ENCODE measurements around the gene WDR41. TPM values are rescaled to one million over a fixed set of nuclear protein-coding genes. Genes with fewer than 3 reads are reported as not detected.

The WDR41 gene
- total and polyA plus RNA-seq, 9 of the 15 experiments (the other 6 are each of a cell fraction or from before 2014, with no cell fraction given) = 33.6 to 67.2 (median 55.5) TPM

DNA sequence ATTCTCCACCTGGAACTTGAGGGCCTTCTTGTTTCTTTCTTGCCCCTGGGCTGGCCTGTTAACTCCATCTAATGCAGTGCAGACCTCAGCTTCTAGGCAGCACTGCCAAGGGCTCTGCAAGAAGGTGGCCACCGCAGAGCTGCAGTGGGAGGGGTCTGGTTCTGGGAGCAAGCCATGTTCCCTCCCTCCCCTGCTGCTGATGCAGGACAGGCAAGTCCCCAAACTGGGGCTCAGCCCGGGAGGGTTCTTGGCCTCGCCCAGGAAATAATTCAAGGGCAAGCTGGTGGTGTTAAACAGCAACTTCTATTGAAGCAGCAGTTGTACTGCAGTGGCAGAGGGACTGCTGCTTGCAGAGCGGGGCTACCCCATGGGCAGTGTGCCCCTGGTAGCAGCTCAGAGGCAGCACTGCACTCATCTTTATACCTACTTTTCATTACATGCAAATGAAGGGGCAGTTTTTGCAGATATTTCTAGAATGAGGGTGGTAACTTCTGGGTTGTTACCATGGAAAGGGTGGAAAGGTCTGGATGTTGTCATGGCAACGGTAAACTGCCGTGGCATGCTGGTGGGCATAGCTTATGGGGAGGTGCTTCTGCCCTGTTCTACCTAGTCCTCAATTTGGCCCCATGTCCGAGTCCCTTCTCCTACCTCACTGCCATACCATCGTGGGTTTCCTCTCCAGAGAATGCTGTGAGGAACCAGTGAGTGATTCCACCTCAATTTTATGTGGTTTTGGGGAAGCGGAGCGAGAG lies 82.1 kb downstream of the WDR41 start:
- Histone ChIP-seq H3K4me2 (ENCODE audit: insufficient read depth, low read length) (no peak overlapping the region), H3K27ac (ENCODE audit: extremely low read depth, low read depth, low read length) (no peak overlapping the region), H3K9me3 (replicated peaks; ENCODE audit: control insufficient read depth, insufficient read depth, low read depth, low read length) (no peaks in the 10 kb centered on the region), H2AFZ (ENCODE audit: low read depth, low read length) (no peak overlapping the region), H3K79me2 (ENCODE audit: control insufficient read depth, insufficient read depth, low read length) (no peaks in the 10 kb centered on the region), H3K27me3 (ENCODE audit: control insufficient read depth in 2 of 2, insufficient read depth in 2 of 2, low read length in 2 of 2) (peaks cover 40 to 55% of the 10 kb centered on the region in 2 experiments), H3K9ac (ENCODE audit: insufficient read depth in 1 of 2, low read depth in 2 of 2, low read length in 2 of 2) (no peak overlapping the region), H4K20me1 (replicated peaks; ENCODE audit: control insufficient read depth, insufficient read depth, low read length) (no peaks in the 10 kb centered on the region), H3K9me1 (ENCODE audit: control insufficient read depth, insufficient read depth, low read length) (no peaks in the 10 kb centered on the region), H3K36me3 (ENCODE audit: control insufficient read depth, insufficient read depth, low read length) (no peaks in the 10 kb centered on the region), H3K4me3 (no peak overlapping the region), H3K4me1 (replicated peaks in 1 of 2; ENCODE audit: control insufficient read depth in 2 of 2, insufficient read depth in 2 of 2, low read length in 2 of 2) (no peaks in the 10 kb centered on the region)
- ChIA-PET POLR2A (interaction anchor here (0.6 to 1.0 kb wide), 2 partner anchors 82 to 574 kb away, joined by 3 to 6 read pairs; no protein-coding TSS in a partner anchor), CTCF (ENCODE audit: low intra/inter-chr PET ratio) (no interaction called here)
- in situ Hi-C loops (cut with MboI) = no loop called here
- ATAC-seq = no peak
- DNase-seq (ENCODE audit: extremely low read depth in 1 of 4, low spot score in 3 of 4) = no peak
- 1% methylated on average over 10 of the region's 10 CpGs for WGBS (ENCODE audit: insufficient coverage, low coverage, missing lambda C conversion rate)
- no peak for FAIRE-seq
- no TSS peak for BruUV-seq (replicated peaks)
- TF ChIP-seq HMG20B (CRISPR knock-in tag; IDR thresholded peaks at IDR 0.05) = no peak
- no peak for TF ChIP-seq BRD9 (IDR thresholded peaks at IDR 0.05; ENCODE audit: low read depth, partially characterized antibody)
- TF ChIP-seq TAF15 (IDR thresholded peaks at IDR 0.05; ENCODE audit: low read depth, low read length) = no peak
- TF ChIP-seq RFX1 (IDR thresholded peaks at IDR 0.05) = peak; percentile 77
- intact Hi-C loops (cut with micrococcal nuclease) = no loop called here

DNA sequence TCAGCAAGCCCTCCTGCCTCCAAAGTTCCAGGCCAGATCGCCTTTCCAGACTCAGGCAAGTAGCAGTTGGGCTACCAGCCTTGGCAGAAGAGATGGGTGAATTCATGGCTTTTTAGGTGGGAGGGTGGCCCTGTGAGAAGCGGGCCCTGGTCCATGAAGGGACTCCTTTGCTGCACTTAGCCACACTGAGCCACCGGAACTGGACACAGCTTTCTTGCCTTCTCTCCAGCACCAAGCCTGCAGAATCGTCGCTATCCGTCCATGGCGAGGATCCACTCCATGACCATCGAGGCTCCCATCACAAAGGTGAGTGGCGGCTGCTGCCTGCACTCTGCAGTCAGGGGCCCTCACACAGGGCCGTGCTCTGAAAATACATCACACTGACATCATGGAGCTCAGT lies 85.0 kb downstream of the WDR41 start:
- no peak overlapping the region for H3K4me2 ChIP-seq (ENCODE audit: insufficient read depth, low read length)
- H3K9me3 ChIP-seq (replicated peaks; ENCODE audit: control insufficient read depth, insufficient read depth, low read depth, low read length) = no peaks in the 10 kb centered on the region
- intact Hi-C loops (cut with micrococcal nuclease) = no loop called here
- no peak for ATAC-seq
- H4K20me1 ChIP-seq (replicated peaks; ENCODE audit: control insufficient read depth, insufficient read depth, low read length) = no peaks in the 10 kb centered on the region
- no peak overlapping the region for H3K27ac ChIP-seq (ENCODE audit: extremely low read depth, low read depth, low read length)
- no peak overlapping the region for H3K4me3 ChIP-seq
- H3K36me3 ChIP-seq (ENCODE audit: control insufficient read depth, insufficient read depth, low read length) = no peaks in the 10 kb centered on the region
- CTCF ChIA-PET (ENCODE audit: low intra/inter-chr PET ratio) = no interaction called here
- in situ Hi-C loops (cut with MboI) = no loop called here
- no peak overlapping the region; a peak in 1 of 4 replicates for H3K9ac ChIP-seq (ENCODE audit: insufficient read depth in 1 of 2, low read depth in 2 of 2, low read length in 2 of 2)
- H3K79me2 ChIP-seq (ENCODE audit: control insufficient read depth, insufficient read depth, low read length) = no peaks in the 10 kb centered on the region
- POLR2A ChIA-PET = interaction anchor here (1.4 kb wide), 1 partner anchor 20 kb away, joined by 4 read pairs; no protein-coding TSS in a partner anchor
- no peaks in the 10 kb centered on the region for H3K4me1 ChIP-seq (replicated peaks in 1 of 2; ENCODE audit: control insufficient read depth in 2 of 2, insufficient read depth in 2 of 2, low read length in 2 of 2)
- no TSS peak for BruUV-seq (replicated peaks)
- 1% methylated on average over 10 of the region's 10 CpGs for WGBS (ENCODE audit: insufficient coverage, low coverage, missing lambda C conversion rate)
- peaks cover 40 to 60% of the 10 kb centered on the region in 2 experiments for H3K27me3 ChIP-seq (ENCODE audit: control insufficient read depth in 2 of 2, insufficient read depth in 2 of 2, low read length in 2 of 2)
- no peaks in the 10 kb centered on the region for H3K9me1 ChIP-seq (ENCODE audit: control insufficient read depth, insufficient read depth, low read length)
- DNase-seq (ENCODE audit: extremely low read depth in 1 of 4, low spot score in 3 of 4) = no peak
- H2AFZ ChIP-seq (ENCODE audit: low read depth, low read length) = no peak overlapping the region
- FAIRE-seq = no peak
- TF ChIP-seq LARP7 (IDR thresholded peaks at IDR 0.05) (no peak), ZNF780A (CRISPR knock-in tag; IDR thresholded peaks at IDR 0.05) (no peak), KAT7 (CRISPR knock-in tag; IDR thresholded peaks at IDR 0.05; ENCODE audit: borderline replicate concordance) (no peak)
- TF ChIP-seq, protein P1, sequence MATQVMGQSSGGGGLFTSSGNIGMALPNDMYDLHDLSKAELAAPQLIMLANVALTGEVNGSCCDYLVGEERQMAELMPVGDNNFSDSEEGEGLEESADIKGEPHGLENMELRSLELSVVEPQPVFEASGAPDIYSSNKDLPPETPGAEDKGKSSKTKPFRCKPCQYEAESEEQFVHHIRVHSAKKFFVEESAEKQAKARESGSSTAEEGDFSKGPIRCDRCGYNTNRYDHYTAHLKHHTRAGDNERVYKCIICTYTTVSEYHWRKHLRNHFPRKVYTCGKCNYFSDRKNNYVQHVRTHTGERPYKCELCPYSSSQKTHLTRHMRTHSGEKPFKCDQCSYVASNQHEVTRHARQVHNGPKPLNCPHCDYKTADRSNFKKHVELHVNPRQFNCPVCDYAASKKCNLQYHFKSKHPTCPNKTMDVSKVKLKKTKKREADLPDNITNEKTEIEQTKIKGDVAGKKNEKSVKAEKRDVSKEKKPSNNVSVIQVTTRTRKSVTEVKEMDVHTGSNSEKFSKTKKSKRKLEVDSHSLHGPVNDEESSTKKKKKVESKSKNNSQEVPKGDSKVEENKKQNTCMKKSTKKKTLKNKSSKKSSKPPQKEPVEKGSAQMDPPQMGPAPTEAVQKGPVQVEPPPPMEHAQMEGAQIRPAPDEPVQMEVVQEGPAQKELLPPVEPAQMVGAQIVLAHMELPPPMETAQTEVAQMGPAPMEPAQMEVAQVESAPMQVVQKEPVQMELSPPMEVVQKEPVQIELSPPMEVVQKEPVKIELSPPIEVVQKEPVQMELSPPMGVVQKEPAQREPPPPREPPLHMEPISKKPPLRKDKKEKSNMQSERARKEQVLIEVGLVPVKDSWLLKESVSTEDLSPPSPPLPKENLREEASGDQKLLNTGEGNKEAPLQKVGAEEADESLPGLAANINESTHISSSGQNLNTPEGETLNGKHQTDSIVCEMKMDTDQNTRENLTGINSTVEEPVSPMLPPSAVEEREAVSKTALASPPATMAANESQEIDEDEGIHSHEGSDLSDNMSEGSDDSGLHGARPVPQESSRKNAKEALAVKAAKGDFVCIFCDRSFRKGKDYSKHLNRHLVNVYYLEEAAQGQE (IDR thresholded peaks at IDR 0.05; ENCODE audit: borderline replicate concordance) = no peak
- TF ChIP-seq, protein P1 (CRISPR knock-in tag; IDR thresholded peaks at IDR 0.05; ENCODE audit: low read depth) = no peak

All from K562 (cell line).